Activated CD8-positive, alpha-beta memory T cell treated with anti-CD3 and anti-CD28 coated beads for 48 hours (primary cell): ENCODE results near the gene REV1.

Source experiments
- DNase-seq, 3 experiments: peaks; one replicate each; pipeline ENCODE4 v3.0.0-alpha.2; 2020; ENCODE audit warnings: low read depth in 2 of 3, low spot score in 2 of 3

Gene REV1

DNA sequence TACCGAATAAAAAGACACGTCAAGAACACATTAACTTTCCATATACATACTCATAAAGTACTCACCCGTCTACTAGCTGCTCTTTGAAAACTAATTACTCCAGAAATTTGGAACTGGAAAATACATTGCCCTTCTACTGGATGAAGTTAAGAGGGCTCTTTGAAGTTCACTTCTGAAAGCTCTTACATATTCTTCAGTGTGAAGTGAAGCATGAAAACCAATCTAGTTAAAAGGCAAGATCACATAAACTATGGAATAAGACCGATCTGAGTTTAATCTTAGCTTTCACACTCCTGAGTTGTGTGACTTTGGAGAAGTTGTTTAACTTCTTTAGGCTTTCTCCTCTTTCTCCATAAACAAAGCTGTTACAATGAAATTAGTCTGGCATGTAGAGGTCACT lies 38.5 kb downstream of the REV1 start:
- no peak for DNase-seq

DNA sequence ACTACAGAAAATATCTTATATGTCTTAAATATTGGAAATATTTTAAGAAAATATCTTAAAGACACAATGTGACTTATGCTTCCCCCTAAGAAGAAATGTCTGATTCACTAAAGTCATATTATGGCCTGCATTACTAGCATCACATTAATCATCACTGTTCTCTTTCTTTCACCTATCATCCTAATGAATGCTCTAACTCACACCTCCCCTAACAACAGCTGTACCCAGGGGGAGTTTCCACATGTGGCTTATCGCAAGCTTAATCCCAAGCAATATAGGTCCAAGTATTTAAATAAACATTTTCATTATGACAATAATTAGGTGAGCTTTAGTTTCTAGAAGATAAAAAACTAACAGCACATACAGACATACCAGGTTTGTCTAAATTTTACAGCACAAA lies 39.6 kb downstream of the REV1 start:
- DNase-seq: no peak

DNA sequence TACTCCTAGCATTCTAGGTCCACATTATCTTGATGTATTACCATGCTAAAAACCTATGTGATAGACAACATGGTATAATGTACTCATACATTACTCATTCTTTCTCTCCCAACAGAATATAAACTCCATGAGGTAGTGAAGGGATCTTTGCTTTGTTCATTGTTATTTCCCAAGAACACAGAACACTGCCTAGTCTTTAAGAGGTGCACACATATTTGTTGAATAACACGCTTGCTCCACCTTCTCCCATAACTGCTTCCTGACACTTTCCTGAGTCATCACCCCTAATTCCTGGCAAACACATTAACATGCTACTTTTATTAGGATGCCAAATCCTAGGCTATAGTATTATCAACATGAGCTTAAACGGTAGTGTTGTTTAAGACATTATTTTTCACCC lies 41.3 kb downstream of the REV1 start:
- no peak for DNase-seq

DNA sequence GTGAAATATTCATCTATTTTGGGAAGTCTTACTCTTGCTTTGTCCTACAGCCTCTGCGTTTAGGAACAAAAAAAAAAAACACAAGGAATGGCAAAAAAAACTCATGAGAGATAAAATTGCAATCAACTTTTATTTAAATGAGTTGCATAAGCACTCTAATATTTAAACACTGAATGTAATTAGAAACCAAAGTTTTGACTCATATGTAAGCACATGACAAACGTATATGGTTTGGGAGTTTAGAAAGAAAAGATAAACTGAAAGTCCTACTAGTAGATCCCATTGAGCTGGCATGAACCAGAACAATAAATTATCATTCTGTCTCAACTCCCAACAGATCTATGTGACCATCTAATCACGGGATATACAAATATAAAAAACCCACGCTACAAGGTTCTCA lies 44.8 kb downstream of the REV1 start:
- no peak for DNase-seq

DNA sequence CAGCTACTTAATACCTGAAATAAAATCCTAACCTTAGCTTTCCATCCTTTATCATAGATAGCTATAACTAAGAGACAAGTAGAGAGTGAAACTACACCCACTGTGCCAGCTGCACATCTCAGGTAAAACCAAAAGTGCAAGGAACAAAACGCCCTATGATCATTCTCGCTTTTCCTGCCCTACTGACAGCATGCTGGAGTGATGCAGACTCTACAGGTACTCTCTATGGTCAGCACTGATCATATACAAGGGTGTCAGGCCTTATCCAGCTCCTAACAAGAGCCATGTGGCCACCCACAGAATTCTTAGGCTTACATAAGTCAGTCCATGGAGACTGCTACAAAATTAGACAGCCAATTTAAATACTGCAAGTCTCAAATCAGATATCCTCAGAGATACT lies 45.6 kb downstream of the REV1 start:
- DNase-seq: no peak

DNA sequence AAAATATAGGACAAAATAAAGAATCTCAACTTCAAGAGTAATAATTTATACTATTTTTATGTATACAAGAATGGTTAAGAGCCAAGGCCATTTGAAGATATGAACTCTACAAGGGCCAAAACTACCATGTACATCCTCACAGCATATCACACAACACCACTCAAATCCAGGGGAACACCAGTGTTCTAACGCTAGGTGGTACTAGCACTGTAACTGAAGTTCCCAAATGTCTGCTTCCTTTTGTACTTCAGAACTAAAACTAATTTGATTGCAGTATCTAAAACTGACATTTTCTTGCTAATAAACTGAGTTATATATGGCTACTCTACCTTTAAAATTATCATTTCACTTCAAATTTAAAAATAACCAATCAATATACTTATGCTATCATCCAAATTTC lies 47.0 kb downstream of the REV1 start:
- DNase-seq: no peak

DNA sequence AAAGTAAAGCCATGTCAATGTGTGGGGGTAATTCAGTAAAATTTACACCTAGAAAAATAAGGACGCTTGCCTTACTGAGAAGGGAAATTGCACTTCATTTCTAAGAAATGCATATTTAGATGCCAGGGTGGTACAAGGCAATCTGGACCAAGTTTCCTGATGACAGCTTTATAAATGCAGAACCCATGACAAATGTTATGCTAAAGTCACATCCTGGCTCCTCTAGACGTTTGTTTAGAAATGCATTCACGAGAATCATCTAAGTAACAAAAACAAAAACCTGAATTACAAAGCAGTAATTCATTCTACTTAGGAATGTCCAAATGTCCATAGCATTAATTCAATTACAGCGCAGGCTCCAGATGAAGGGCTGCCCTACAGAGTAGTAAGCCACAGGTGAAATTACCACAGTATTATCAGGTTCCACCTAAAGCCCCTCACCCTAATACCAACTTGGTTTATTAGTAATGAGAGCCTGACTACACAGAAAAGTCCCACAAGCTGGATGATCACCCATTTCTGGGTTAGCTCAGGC lies 49.8 kb downstream of the REV1 start:
- no peak for DNase-seq

DNA sequence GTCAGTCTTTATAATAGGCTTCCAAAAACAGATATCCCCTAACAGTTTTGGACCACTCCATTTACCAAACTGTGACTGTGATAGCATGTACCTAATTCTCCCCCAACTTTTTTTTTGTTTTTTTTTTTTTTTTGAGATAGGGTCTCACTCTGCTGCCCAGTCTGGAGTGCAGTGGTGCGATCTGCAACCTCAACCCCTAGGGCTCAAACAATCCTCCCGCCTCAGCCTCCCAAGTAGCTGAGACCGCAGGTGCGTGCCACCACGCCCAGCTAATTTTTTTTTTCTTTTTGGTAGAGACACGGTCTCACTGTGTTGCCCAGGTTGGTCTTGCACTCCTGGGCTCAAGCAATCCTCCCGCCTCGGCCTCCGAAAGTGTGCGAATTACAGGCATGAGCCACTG lies 52.9 kb downstream of the REV1 start:
- DNase-seq: no peak

DNA sequence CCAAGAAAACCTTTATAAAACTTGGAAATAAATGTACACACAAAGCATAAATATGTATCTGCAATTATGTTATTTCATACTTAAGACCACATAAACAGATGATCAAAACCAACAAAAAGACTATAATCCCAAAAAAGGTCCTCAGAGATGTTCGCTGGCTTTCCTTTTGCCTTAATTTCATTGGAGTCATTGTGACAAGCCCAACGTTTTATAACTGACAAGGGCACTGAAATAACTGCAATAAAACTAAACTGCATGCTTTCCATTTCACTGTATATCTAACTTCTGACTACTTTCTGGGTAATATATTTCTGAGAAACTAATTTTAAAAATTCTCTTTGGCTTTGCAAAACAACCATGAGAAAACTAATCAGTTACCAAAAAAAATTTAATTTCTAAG lies 56.5 kb downstream of the REV1 start:
- no peak for DNase-seq

DNA sequence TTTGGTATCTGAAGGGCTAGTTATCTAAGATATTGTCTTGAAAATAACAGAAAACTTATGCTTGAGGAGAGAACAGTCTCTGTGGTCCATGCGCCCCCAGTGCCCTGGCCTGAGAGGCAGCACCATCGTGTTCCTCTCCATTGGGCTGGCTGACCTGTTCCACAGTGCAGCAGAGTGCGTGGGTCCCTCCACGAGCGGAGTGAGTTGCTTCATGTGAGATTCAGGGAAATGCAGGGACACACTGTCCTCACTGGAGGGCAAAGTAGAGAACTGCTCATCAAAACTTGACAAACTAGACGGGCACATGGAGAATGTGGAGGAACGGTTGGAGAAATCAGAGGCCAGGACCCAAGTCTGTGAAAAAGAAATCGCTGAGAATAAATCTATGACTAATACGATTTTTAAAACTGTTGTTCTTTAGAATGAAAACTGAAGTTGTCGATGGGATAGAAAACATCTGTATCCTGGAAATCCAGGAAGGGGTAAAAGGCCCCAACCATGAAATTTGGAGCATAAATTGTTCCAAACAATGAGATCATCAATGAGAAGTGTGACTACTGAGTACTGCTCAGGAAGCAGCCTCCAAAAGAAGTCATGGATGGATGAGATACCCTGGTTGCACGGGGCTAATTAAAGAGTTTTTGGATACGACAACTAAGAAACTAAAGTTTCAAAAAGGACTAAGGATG lies 58.1 kb downstream of the REV1 start:
- DNase-seq: no peak

DNA sequence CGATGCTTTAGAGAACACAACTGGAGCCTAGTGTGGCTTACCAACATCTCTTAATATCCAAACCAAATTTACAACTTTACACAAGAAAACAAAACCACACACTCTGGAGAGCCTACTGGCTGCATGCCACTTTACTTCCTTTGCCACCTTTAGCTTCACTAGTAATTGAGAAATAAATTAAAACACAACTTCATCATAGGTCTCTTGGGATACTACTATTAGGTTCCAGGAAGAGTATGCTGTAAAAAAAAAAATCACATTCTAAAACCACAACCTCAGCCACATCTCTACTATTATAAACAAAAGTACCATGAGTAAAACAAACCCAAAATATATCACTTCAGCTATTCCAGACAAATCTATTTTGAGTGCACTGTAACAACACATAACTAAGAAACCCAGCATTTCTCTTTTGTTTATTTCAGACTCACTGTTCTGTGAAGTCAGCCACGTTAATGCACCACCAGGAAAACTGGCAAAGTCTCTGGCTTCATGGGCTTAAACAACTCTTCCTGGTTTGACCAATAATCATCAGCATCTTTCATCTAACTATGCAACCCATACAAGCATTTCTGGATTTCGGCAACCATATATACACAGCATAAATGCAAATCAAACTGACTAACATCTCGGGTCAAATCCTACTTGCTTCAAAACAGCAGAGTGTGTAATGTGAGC lies 59.1 kb downstream of the REV1 start:
- DNase-seq: no peak

DNA sequence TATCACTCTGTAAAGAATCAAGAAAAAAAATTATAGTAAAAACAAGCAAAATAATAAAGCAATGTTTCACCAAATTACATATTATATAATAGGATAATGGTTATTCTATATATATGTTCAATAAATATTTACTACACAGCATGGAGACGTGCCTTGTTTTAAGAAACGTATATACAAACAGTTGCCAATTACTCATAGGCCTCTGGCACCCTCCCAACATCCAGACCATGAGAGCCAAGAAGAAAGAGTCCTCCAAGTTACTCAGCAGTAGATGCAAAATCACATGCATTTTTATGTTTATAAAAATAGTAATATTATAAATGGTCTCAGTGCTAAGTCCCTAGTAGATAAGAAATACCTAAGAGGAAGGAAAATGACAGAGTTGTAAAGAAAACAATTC lies 64.8 kb downstream of the REV1 start:
- no peak for DNase-seq

DNA sequence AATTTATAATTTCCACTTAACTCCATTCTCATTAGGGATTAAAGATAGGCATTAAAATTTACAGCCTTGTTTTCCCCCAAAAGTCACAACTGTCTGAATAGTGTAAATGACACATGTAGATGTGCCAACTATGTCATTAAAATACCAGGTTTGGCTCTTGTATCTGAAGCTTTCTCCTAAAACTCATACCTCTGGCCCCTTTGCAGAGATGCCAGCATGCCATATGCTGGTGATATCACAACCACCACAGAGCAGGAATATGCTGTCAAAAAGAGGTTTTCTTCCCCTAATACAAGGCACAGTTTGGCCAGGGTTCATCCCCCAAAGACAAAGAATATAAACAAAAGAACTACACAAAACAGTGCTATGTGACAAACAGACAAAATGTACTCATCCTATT lies 65.4 kb downstream of the REV1 start:
- DNase-seq: no peak

DNA sequence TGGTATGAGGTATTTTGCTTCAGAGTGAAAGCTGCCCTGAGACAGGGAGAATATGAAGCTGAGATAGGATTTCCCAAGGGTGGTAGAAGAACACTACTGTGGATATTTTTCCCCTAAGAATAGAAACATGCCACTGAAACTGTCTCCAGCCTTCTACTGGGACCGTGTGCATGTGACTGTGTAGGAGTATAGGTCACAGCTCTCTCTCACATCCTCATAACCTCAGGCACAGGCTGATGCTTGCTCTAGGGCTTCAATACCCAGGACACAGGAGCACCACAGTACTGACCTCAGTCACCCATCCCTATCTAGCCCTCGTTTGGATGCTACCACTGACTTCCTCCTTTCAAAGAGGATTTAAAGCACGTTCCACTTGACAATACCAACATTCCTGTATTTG lies 67.2 kb downstream of the REV1 start:
- DNase-seq: no peak

DNA sequence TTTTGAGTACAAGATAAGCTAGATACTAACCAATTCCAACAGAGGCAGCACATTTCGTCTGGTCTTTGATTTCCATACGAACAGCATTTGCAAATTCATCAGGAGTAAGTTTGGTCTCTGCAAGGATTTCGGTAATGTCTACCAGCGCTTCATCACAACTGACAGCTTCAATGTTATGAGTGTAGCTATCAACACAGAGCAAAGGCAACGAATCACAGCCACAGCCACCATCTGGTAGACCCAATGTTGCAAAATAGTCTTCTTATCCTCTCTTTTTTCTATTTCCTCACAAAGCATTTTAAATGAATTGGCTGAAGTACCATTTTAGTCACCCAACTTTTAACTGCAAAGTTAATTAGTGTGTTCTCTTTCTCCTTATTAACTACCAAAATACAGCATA lies 68.3 kb downstream of the REV1 start:
- no peak for DNase-seq

DNA sequence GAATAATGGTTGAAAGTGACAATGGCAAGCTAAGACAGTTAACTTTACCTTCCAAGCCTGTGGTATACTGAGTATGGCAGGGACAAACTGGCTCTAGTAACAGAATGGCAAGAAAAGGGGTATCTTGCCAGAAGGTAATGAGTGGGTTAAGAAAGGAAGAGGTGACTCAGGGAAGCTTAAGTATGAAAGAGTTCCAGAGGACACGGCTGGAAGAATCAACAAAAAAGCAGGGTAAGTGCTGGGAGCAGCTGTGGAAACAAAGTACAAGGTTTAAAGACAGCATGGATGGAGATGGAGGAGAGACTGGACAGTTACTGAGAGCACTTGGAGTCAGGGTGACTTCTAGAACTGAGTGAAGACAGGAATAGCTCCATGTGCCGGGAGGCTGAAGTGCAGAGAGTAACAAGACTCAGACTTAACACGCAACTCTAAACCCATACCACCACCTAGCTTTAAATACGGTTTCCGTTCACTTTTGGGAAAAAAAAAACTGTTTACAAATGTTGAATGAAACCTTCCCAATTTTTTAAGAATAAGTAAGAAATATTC lies 69.0 kb downstream of the REV1 start:
- DNase-seq: no peak

DNA sequence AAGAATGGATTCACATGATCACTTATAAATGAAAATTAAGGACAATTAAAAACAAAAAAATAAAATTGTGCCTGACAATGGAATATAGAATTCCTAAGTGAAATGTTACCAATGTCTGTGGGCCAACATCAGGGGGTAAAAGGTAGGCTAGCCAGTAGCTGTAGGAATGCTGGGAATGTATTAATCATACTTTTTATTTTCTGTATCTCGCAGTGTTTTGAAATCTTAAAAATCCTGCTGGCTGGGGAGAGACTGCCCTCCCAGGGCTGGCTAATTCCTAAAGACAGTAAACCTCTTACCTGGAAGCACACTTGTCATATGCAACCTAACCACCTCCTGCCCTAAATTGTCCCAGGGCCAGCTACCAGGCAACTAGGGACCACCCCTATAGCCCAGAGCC lies 69.8 kb downstream of the REV1 start:
- no peak for DNase-seq

DNA sequence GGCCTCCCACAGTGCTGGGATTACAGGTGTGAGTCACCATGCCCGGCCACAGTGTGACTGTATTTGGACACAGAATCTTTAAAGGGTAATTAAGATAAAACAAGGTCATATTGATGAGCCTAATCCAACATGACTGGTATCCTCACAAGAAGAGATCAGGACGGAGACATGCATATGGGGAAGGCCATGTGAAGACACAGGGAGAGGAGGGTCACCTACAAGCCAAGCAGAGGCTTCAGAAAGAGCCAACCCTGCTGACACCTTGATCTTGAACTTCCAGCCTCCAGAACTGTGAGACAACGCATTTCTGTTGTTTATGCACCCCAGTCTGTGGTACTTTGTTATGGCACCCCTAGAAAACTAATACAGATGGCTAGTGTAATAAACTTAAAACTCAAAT lies 72.4 kb downstream of the REV1 start:
- no peak for DNase-seq

DNA sequence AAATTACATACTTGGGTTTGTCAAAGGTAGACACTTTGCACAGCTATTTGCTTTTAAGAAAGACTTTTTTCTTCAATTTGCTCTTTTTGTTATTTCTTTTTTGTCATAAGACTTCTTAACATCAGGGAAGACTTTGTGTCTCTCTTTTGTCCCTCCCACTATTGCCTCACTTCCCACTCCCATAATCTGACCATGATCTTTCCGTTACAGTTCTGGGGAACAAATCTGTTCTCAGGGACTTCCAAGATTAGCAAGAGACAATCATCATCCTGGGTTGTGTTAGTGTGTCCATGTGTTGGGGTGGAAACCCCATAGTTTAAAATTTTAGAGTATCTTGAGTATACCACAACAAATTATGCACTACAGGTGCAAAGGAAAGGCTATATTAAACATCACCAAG lies 75.3 kb downstream of the REV1 start:
- DNase-seq: no peak

DNA sequence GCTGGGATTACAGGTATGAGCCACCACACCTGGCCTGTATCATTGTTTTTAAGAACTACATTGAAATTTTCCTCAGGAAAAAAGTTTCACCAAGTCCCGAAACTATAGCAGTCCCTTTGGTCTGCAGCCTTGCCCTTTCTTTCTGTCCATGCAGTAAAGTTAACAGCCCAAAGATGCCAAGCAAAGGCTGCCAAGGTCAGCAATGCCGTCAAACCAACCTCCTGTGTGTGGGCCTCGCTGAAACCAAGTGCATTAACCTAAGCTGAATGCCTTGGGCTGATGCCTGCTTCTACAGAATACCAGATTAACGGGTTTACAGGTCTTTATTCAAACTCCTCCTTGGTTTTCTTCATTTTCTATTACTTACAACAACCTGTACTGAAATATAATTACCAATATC lies 79.5 kb downstream of the REV1 start:
- no peak for DNase-seq

DNA sequence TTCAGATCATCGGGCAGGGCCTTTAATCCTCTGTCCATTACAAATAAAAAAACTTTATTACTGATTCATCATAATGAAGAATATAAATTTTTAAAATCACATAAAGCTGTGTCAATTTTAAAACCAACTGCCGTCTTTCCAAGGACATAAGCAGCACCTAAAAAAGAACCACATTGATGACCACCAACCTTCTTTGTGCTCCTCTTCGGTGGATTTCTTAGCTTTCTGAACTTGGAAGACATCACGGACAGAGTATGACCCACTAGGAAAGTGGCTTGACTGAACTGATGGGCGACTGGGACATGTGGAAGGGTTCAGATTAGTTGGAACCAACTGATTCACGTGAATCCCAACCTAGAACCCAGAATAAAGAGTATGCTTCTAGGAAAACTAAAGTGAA lies 83.7 kb downstream of the REV1 start:
- DNase-seq: no peak

DNA sequence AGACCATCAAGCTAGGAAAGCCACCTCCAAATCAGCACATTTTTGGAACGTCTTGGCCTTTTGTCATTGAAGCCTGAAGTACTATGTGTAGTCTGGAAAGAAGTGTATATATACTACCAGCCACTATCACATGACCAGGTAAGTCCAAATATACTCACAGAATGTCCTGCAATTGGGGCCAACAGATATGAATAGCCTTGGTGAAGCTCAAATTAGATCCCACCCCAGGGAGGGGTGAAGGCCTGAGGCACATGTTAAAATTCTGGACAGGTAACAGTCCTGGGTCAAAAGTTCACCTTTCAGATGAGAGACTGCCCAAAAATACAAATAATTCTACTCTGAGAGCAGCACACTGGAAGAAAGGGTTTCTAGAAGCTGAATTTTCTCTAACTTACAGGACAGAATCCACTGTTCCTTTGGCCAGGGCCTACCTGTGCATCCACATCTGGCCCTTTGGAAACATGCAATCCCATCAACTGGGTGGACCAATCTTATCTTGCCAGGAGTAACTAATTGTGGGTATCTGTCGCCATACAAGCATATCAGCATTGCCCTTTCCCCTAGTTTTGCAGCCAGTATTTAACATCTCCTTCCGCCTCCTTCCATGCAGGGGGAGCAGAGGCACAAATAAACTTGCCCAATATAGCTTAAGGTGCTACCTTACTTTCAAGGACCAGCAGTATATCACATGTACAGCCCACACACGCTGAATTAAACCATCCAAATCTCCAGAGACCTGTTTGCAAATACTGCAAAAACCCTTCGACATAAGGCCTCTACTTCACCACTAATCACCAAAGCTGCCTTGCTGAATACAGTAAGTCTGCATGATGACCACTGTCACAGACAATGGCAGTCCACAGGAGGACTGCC lies 84.8 kb downstream of the REV1 start:
- DNase-seq: no peak
